Neural progenitor cell (in vitro differentiated cells): ENCODE results near the gene DCTN3. TPM values are rescaled to one million over a fixed set of nuclear protein-coding genes. Genes with fewer than 3 reads are reported as not detected.
A peak's percentile ranks its signal among the peaks of the same experiment; 100 is the strongest.

Source experiments
- DNase-seq: peaks from one replicate; pipeline ENCODE4 v3.0.0-alpha.2; 2016; ENCODE audit warnings: low spot score
- H2AFZ ChIP-seq: fragments of 200-600 bp; sonication (generic); replicated peaks from 2 replicates; pipeline ENCODE4 v1.6.1; 2016; ENCODE audit warnings: antibody characterized with exemption
- H3F3A ChIP-seq: fragments of 200-600 bp; sonication (generic); 2 replicates; pipeline ENCODE4 v1.6.1; 2016; ENCODE audit warnings: antibody characterized with exemption, low read depth
- H3K27ac ChIP-seq: fragments of 200-600 bp; sonication (generic); 2 replicates; pipeline ENCODE4 v1.5.1; 2016; ENCODE audit warnings: mild to moderate bottlenecking
- H3K27me3 ChIP-seq: fragments of 200-600 bp; sonication (generic); 2 replicates; pipeline ENCODE4 v1.6.1; 2016; ENCODE audit warnings: mild to moderate bottlenecking, moderate library complexity
- H3K36me3 ChIP-seq: fragments of 200-600 bp; sonication (generic); 2 replicates; pipeline ENCODE4 v1.5.1; 2016
- H3K4me1 ChIP-seq: fragments of 200-600 bp; sonication (generic); 2 replicates; pipeline ENCODE4 v1.6.1; 2016; ENCODE audit warnings: mixed run types
- H3K4me2 ChIP-seq: fragments of 200-600 bp; sonication (generic); 2 replicates; pipeline ENCODE4 v1.6.1; 2016
- H3K4me3 ChIP-seq: fragments of 200-600 bp; sonication (generic); 2 replicates; pipeline ENCODE4 v1.5.1; 2016
- H3K79me2 ChIP-seq: fragments of 200-600 bp; sonication (generic); 2 replicates; pipeline ENCODE4 v1.6.1; 2016; ENCODE audit warnings: low read depth
- H3K9ac ChIP-seq: fragments of 200-600 bp; sonication (generic); 2 replicates; pipeline ENCODE4 v1.6.1; 2016
- H3K9me3 ChIP-seq: fragments of 200-600 bp; sonication (generic); 2 replicates; pipeline ENCODE4 v1.5.1; 2016; ENCODE audit warnings: low read depth
- H4K20me1 ChIP-seq: fragments of 200-600 bp; sonication (generic); 2 replicates; pipeline ENCODE4 v1.6.1; 2016; ENCODE audit warnings: low read depth
- H3K27ac Mint-ChIP-seq: 3 replicates; pipeline ENCODE4 v1.8.0; 2021; ENCODE audit warnings: mixed read lengths
- H3K27me3 Mint-ChIP-seq: 2 replicates; pipeline ENCODE4 v1.8.0; 2022; ENCODE audit warnings: low read depth, mild to moderate bottlenecking, inconsistent platforms, moderate library complexity, mixed read lengths; ENCODE audit not compliant: insufficient read depth
- H3K36me3 Mint-ChIP-seq: 3 replicates; pipeline ENCODE4 v1.8.0; 2021; ENCODE audit warnings: mixed read lengths
- H3K4me1 Mint-ChIP-seq: 3 replicates; pipeline ENCODE4 v1.8.0; 2021; ENCODE audit warnings: mixed read lengths
- H3K4me3 Mint-ChIP-seq: 3 replicates; pipeline ENCODE4 v1.8.0; 2021; ENCODE audit warnings: mild to moderate bottlenecking, moderate library complexity, mixed read lengths
- H3K9me3 Mint-ChIP-seq: 3 replicates; pipeline ENCODE4 v1.8.0; 2020; ENCODE audit warnings: mixed read lengths
- CTCF ChIP-seq: fragments of 200-600 bp; sonication (generic); IDR thresholded peaks from 2 replicates; pipeline ENCODE4 v1.5.1; 2017; ENCODE audit warnings: antibody characterized with exemption, mild to moderate bottlenecking
- EZH2 ChIP-seq: fragments of 200-600 bp; sonication (generic); IDR thresholded peaks from 2 replicates; pipeline ENCODE4 v1.6.1; 2017; ENCODE audit warnings: antibody characterized with exemption, mild to moderate bottlenecking, moderate library complexity
- EZH2phosphoT487 ChIP-seq: fragments of 200-600 bp; sonication (generic); IDR thresholded peaks from 2 replicates; pipeline ENCODE4 v1.6.1; 2017; ENCODE audit warnings: antibody characterized with exemption
- total RNA-seq: library from RNA; depleted of rRNA; stranded (reverse); fragments of >200 nt; gene quantifications from 2 replicates; pipeline ENCODE4 v1.2.3, GENCODE V29; 2015; ENCODE audit warnings: low replicate concordance

DCTN3 gene
- total RNA-seq, 1 donor from 2014 or later, result 45.6 TPM

- Histone ChIP-seq H3K9ac (no peak overlapping the region), H3K4me3 (no peak overlapping the region)
Observed at GRCh38 chr9:34652602-34653000, 32.3 kb upstream of the DCTN3 start.

GRCh38 chr9:34651876-34652601, 31.7 kb upstream of the DCTN3 start, which contains the start of gene IL11RA:
TSS of gene IL11RA (plus strand) at chr9:34652185. CDS start at chr9:34655218, 3,033 bp downstream.
- no peak within 1 kb of the TSS for H2AFZ ChIP-seq
- H3K4me3 ChIP-seq, result peak within 1 kb of the TSS; percentile 50
- H3K9me3 ChIP-seq, result no peaks in the 10 kb centered on the region
- peak within 1 kb of the TSS; percentile 81 for H3K4me2 ChIP-seq
- peaks cover 13% of the 10 kb centered on the region for H3K36me3 Mint-ChIP-seq
- peak within 1 kb of the TSS; percentile 96 for H3K27ac Mint-ChIP-seq
- H3K27ac ChIP-seq, result no peak within 1 kb of the TSS
- H3K4me1 Mint-ChIP-seq, result peaks cover 63% of the 10 kb centered on the region
- H3K27me3 ChIP-seq, result no peaks in the 10 kb centered on the region
- no peaks in the 10 kb centered on the region for H3K36me3 ChIP-seq
- peak within 1 kb of the TSS; percentile 30 for H3K9ac ChIP-seq
- H3K4me1 ChIP-seq, result peaks cover 34% of the 10 kb centered on the region
- H3K9me3 Mint-ChIP-seq, result no peaks in the 10 kb centered on the region
- DNase-seq, result peak; percentile 95
- H3K79me2 ChIP-seq, result peaks cover 16% of the 10 kb centered on the region
- peak within 1 kb of the TSS; percentile 85 for H3K4me3 Mint-ChIP-seq
- H4K20me1 ChIP-seq, result peaks cover 7% of the 10 kb centered on the region
- peaks cover 9% of the 10 kb centered on the region for H3K27me3 Mint-ChIP-seq
- TF ChIP-seq EZH2 (no peak), CTCF (peak; percentile 25)
- H3F3A ChIP-seq, result peaks cover 25% of the 10 kb centered on the region

More at GRCh38 chr9:34652602-34653000, 32.3 kb upstream of the DCTN3 start:
- peaks cover 10% of the 10 kb centered on the region for H3K79me2 ChIP-seq
- peaks cover 9% of the 10 kb centered on the region for H3K27me3 Mint-ChIP-seq
- H3K4me3 Mint-ChIP-seq, result peak overlapping the region; percentile 85
- H3K9me3 Mint-ChIP-seq, result no peaks in the 10 kb centered on the region
- DNase-seq, result no peak
- H3F3A ChIP-seq, result peaks cover 19% of the 10 kb centered on the region
- no peaks in the 10 kb centered on the region for H3K9me3 ChIP-seq
- peaks cover 1% of the 10 kb centered on the region for H4K20me1 ChIP-seq
- H3K4me1 Mint-ChIP-seq, result peaks cover 57% of the 10 kb centered on the region
- TF ChIP-seq EZH2phosphoT487, result no peak
- TF ChIP-seq CTCF, result no peak
- no peak for TF ChIP-seq EZH2
- peaks cover 13% of the 10 kb centered on the region for H3K36me3 Mint-ChIP-seq
- no peak overlapping the region for H2AFZ ChIP-seq
- H3K36me3 ChIP-seq, result no peaks in the 10 kb centered on the region
- no peaks in the 10 kb centered on the region for H3K27me3 ChIP-seq
- no peak overlapping the region for H3K27ac ChIP-seq
- H3K4me1 ChIP-seq, result peaks cover 29% of the 10 kb centered on the region
- H3K27ac Mint-ChIP-seq, result peak overlapping the region; percentile 52
- peak overlapping the region; percentile 81 for H3K4me2 ChIP-seq

GRCh38 chr9:34651321-34651720, 31.0 kb upstream of the DCTN3 start:
- peaks cover 66% of the 10 kb centered on the region for H3K4me1 Mint-ChIP-seq
- peaks cover 16% of the 10 kb centered on the region for H3K79me2 ChIP-seq
- H3K36me3 ChIP-seq, result no peaks in the 10 kb centered on the region
- peaks cover 8% of the 10 kb centered on the region for H4K20me1 ChIP-seq
- DNase-seq, result no peak
- TF ChIP-seq EZH2, result no peak
- no peak for TF ChIP-seq EZH2phosphoT487
- no peak for TF ChIP-seq CTCF
- no peak overlapping the region for H3K27ac ChIP-seq
- no peak overlapping the region for H2AFZ ChIP-seq
- no peaks in the 10 kb centered on the region for H3K9me3 Mint-ChIP-seq
- peak overlapping the region; percentile 81 for H3K4me2 ChIP-seq
- peak overlapping the region; percentile 85 for H3K4me3 Mint-ChIP-seq
- peak overlapping the region; percentile 30 for H3K9ac ChIP-seq
- H3K4me3 ChIP-seq, result peak overlapping the region; percentile 50
- peaks cover 35% of the 10 kb centered on the region for H3K4me1 ChIP-seq
- H3F3A ChIP-seq, result peaks cover 32% of the 10 kb centered on the region
- H3K27ac Mint-ChIP-seq, result peak overlapping the region; percentile 96
- H3K27me3 Mint-ChIP-seq, result peaks cover 9% of the 10 kb centered on the region
- peaks cover 13% of the 10 kb centered on the region for H3K36me3 Mint-ChIP-seq
- H3K27me3 ChIP-seq, result no peaks in the 10 kb centered on the region
- no peaks in the 10 kb centered on the region for H3K9me3 ChIP-seq
